Astrocyte (in vitro differentiated cells and primary cell): ENCODE measurements around the gene ZDHHC12.

ENCODE experiments used
- CTCF ChIP-seq: IDR thresholded peaks from 2 replicates; pipeline ENCODE4 v1.5.1; 2011; ENCODE audit warnings: low read depth, mild to moderate bottlenecking, inconsistent platforms, low read length, moderate library complexity; ENCODE audit not compliant: insufficient read depth
- EZH2 ChIP-seq: IDR thresholded peaks from 2 replicates; pipeline ENCODE4 v1.6.1; 2012; ENCODE audit warnings: mild to moderate bottlenecking, low read length, inconsistent platforms; ENCODE audit not compliant: insufficient read depth

DNA sequence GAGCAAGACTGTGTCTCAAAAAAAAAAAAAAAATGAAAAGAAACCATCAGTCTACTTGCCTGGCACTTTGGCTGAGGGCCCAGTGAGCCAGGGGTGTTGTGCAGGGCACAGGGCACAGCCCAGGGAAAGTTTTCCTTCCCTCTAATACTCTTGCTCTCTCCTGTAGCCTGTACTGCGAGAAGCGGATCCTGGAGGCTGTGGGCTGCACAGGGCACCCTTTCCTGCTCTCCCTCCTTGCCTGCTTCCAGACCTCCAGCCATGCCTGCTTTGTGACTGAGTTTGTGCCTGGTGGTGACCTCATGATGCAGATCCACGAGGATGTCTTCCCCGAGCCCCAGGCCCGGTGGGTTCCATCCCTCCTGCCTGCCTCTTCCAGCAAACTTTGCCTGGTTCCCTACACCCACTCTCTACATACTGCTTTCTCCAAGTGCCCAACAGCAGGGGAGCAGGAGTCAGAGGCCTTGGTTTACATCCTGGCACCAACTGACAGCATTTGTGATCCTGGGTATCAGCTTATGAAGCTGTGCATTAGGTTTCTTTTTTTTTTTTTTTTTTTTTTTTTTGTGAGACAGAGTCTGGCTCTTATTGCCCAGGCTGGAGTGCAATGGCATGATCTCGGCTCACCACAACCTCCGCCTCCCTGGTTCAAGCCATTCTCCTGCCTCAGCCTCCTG, 7.2 kb downstream of the ZDHHC12 start:
- no peak for TF ChIP-seq CTCF
- no peak for TF ChIP-seq EZH2
